ENCODE results near the gene FAM72B. TPM values are rescaled to one million over a fixed set of nuclear protein-coding genes. Genes with fewer than 3 reads are reported as not detected.
A peak's percentile ranks its signal among the peaks of the same experiment; 100 is the strongest.
"Not testable (repeated sequence)": the region's sequence is repeated elsewhere in the genome, so short reads cannot be mapped to it uniquely, and the experiment has no call there.

FAM72B gene
- total RNA-seq, 1 donor from 2014 or later, result 48.4 TPM

DNA sequence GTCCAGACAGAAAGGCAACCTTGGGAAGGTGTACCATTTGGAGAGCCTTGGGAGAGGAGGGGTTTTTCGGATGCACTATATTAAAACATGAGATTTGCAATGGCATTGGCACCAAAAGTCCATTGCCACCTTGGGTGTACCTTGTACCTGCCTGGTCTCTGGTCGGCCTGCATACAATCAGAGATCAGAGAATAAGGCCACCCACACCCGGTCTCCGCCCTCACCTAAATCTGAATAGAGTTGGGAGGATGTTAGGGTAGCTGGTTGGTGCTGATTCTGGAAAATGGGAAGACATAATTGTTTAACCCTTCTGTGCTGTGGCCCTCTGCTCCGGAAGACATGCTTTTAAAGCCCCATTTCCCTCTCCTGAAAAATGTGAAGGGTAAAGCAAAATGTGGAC lies 3.8 kb upstream of the FAM72B start:
- H3K27ac Mint-ChIP-seq; H2AFZ ChIP-seq (replicated peaks); H3K4me1 ChIP-seq; H3K4me1 Mint-ChIP-seq; H3K27me3 ChIP-seq; H3K36me3 ChIP-seq; H3K9me3 ChIP-seq (ENCODE audit: low read depth); H3K9me3 Mint-ChIP-seq; H4K20me1 ChIP-seq (ENCODE audit: low read depth); H3K27ac ChIP-seq; H3K79me2 ChIP-seq (ENCODE audit: low read depth); H3K9ac ChIP-seq; H3K27me3 Mint-ChIP-seq (ENCODE audit: insufficient read depth, low read depth); H3F3A ChIP-seq (ENCODE audit: low read depth); H3K36me3 Mint-ChIP-seq: not testable (repeated sequence)
- peak; percentile 0 for DNase-seq (ENCODE audit: low spot score)
- Histone ChIP-seq H3K4me3 (peak overlapping the region; percentile 28), H3K4me2 (peak overlapping the region; percentile 60)
- peak overlapping the region; percentile 83 for H3K4me3 Mint-ChIP-seq

GRCh38 chr1:121186191-121186590 lies 2.1 kb upstream of the FAM72B start:
- H3K4me3 Mint-ChIP-seq, result not testable (repeated sequence)

GRCh38 chr1:121185140-121185708 lies 1.1 kb upstream of the FAM72B start:
- H3F3A ChIP-seq (ENCODE audit: low read depth); H3K27me3 ChIP-seq; H3K27me3 Mint-ChIP-seq (ENCODE audit: insufficient read depth, low read depth); H3K79me2 ChIP-seq (ENCODE audit: low read depth); H3K4me1 ChIP-seq; H3K36me3 Mint-ChIP-seq; H3K9me3 ChIP-seq (ENCODE audit: low read depth); H3K27ac ChIP-seq; H3K4me3 Mint-ChIP-seq; H4K20me1 ChIP-seq (ENCODE audit: low read depth); H3K36me3 ChIP-seq; H3K9me3 Mint-ChIP-seq; H3K4me2 ChIP-seq; DNase-seq (ENCODE audit: low spot score); H3K4me1 Mint-ChIP-seq; H2AFZ ChIP-seq (replicated peaks); H3K9ac ChIP-seq; H3K27ac Mint-ChIP-seq: not testable (repeated sequence)
- H3K4me3 ChIP-seq, result peak overlapping the region; percentile 43

More at GRCh38 chr1:121186191-121186590, 2.1 kb upstream of the FAM72B start:
- not testable (repeated sequence) for H3K36me3 ChIP-seq; DNase-seq (ENCODE audit: low spot score); H3K4me2 ChIP-seq; H3K27ac Mint-ChIP-seq; H3K9me3 ChIP-seq (ENCODE audit: low read depth); H3K36me3 Mint-ChIP-seq; H2AFZ ChIP-seq (replicated peaks); H3K9me3 Mint-ChIP-seq; H3K4me1 Mint-ChIP-seq; H3K4me3 ChIP-seq; H3K4me1 ChIP-seq; H3K9ac ChIP-seq; H3K27me3 ChIP-seq; H3F3A ChIP-seq (ENCODE audit: low read depth); H3K27ac ChIP-seq; H3K27me3 Mint-ChIP-seq (ENCODE audit: insufficient read depth, low read depth); H4K20me1 ChIP-seq (ENCODE audit: low read depth); H3K79me2 ChIP-seq (ENCODE audit: low read depth)

DNA sequence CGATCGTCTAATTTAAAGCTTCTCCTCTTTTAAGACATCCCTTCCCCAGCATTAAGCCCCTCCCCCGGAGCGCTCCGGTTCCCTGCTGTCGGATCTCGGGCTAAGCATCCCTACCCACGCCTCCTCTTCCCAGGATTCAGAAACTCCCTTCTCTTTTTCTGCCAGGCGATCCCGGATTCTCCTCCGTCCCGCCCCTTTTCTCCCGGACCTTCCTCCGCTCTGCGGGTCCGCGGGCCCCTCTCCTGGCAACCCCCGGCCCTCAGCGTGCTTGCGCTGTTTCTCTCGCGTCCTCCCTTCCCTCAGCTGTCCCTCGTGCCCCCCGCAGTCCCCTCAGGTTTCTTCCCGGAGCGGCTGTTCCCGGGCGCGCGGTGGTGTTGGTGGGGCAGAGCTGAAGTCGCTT lies 273 bp downstream of the FAM72B start:
- DNase-seq (ENCODE audit: low spot score), result peak; percentile 40
- peak overlapping the region; percentile 75 for H3K4me3 Mint-ChIP-seq
- H3K27me3 ChIP-seq; H3K4me1 Mint-ChIP-seq; H3K9me3 ChIP-seq (ENCODE audit: low read depth); H3K79me2 ChIP-seq (ENCODE audit: low read depth); H3K9me3 Mint-ChIP-seq; H3K9ac ChIP-seq; H3F3A ChIP-seq (ENCODE audit: low read depth); H3K4me1 ChIP-seq; H4K20me1 ChIP-seq (ENCODE audit: low read depth); H3K36me3 Mint-ChIP-seq; H3K27me3 Mint-ChIP-seq (ENCODE audit: insufficient read depth, low read depth); H3K36me3 ChIP-seq; H2AFZ ChIP-seq (replicated peaks); H3K27ac Mint-ChIP-seq: not testable (repeated sequence)
- Histone ChIP-seq H3K27ac (peak overlapping the region; percentile 74), H3K4me2 (peak overlapping the region; percentile 80), H3K4me3 (peak overlapping the region; percentile 63)

GRCh38 chr1:121178197-121178596 lies 5.9 kb downstream of the FAM72B start:
- not testable (repeated sequence) for H3K4me1 Mint-ChIP-seq; H3K36me3 ChIP-seq; H3K79me2 ChIP-seq (ENCODE audit: low read depth); H3K4me3 Mint-ChIP-seq; DNase-seq (ENCODE audit: low spot score); H3K4me3 ChIP-seq; H3K27ac ChIP-seq; H4K20me1 ChIP-seq (ENCODE audit: low read depth); H3K9me3 Mint-ChIP-seq; H3K36me3 Mint-ChIP-seq; H3K9ac ChIP-seq; H3K27me3 Mint-ChIP-seq (ENCODE audit: insufficient read depth, low read depth); H3K4me2 ChIP-seq; H3K4me1 ChIP-seq; H2AFZ ChIP-seq (replicated peaks); H3F3A ChIP-seq (ENCODE audit: low read depth); H3K27ac Mint-ChIP-seq; H3K9me3 ChIP-seq (ENCODE audit: low read depth); H3K27me3 ChIP-seq

- H3K36me3 Mint-ChIP-seq; H3K79me2 ChIP-seq (ENCODE audit: low read depth); H3K4me3 ChIP-seq; H3K9ac ChIP-seq; H3K27me3 Mint-ChIP-seq (ENCODE audit: insufficient read depth, low read depth); H3K27me3 ChIP-seq; H3K4me3 Mint-ChIP-seq; H3K36me3 ChIP-seq; H3K4me1 Mint-ChIP-seq; H2AFZ ChIP-seq (replicated peaks); H3F3A ChIP-seq (ENCODE audit: low read depth); DNase-seq (ENCODE audit: low spot score); H3K9me3 Mint-ChIP-seq; H3K27ac ChIP-seq; H3K27ac Mint-ChIP-seq; H3K9me3 ChIP-seq (ENCODE audit: low read depth); H3K4me1 ChIP-seq; H4K20me1 ChIP-seq (ENCODE audit: low read depth); H3K4me2 ChIP-seq: not testable (repeated sequence)
Observed at GRCh38 chr1:121176649-121177048, 7.5 kb downstream of the FAM72B start.

GRCh38 chr1:121168152-121168668 lies 15.9 kb downstream of the FAM72B start:
- H3K27me3 Mint-ChIP-seq (ENCODE audit: insufficient read depth, low read depth); DNase-seq (ENCODE audit: low spot score); H3K79me2 ChIP-seq (ENCODE audit: low read depth); H3K4me1 Mint-ChIP-seq; H3K9me3 ChIP-seq (ENCODE audit: low read depth); H3K36me3 ChIP-seq; H3K9ac ChIP-seq; H3K36me3 Mint-ChIP-seq; H2AFZ ChIP-seq (replicated peaks); H3K9me3 Mint-ChIP-seq; H3K27ac ChIP-seq; H3K4me3 Mint-ChIP-seq; H3K4me1 ChIP-seq; H3K27me3 ChIP-seq; H3K27ac Mint-ChIP-seq; H3F3A ChIP-seq (ENCODE audit: low read depth); H3K4me2 ChIP-seq; H3K4me3 ChIP-seq; H4K20me1 ChIP-seq (ENCODE audit: low read depth): not testable (repeated sequence)

DNA sequence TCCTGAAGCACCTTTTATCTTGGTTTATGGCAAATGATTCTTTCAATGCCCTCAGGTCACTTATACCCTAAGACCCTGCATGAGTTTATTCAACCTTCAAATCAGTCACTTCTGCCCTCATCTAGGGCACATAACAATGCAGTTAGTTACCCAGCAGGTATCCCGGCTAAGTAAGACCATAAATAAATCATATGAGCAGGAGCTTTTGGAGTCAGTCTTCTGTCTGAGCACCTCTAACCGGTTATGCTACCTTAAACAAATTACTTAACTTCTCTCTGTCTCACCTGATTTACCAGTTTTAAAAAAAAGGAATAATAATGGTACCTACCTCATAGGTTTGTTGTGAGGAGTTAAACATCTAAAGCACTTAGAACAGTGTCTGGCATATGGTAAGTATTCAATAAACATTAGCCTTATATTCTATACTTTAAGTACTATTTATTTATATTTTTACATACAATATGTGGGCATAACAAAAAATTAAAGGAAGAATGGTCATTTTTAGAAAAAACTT lies 16.9 kb downstream of the FAM72B start:
- H3K27me3 ChIP-seq; H3K4me3 ChIP-seq; H2AFZ ChIP-seq (replicated peaks); H3K36me3 Mint-ChIP-seq; H3K79me2 ChIP-seq (ENCODE audit: low read depth); H3K36me3 ChIP-seq; H3F3A ChIP-seq (ENCODE audit: low read depth); H3K27me3 Mint-ChIP-seq (ENCODE audit: insufficient read depth, low read depth); H3K9me3 ChIP-seq (ENCODE audit: low read depth); H3K9me3 Mint-ChIP-seq; H3K27ac ChIP-seq; H3K27ac Mint-ChIP-seq; H4K20me1 ChIP-seq (ENCODE audit: low read depth); H3K9ac ChIP-seq; H3K4me3 Mint-ChIP-seq; H3K4me1 Mint-ChIP-seq; H3K4me1 ChIP-seq; DNase-seq (ENCODE audit: low spot score); H3K4me2 ChIP-seq: not testable (repeated sequence)
